HepG2 (cell line): ENCODE results near the gene SLC16A4.

Source experiments
- CTCF ChIP-seq: sonication (generic); formaldehyde crosslinking; IDR thresholded peaks from 2 replicates; pipeline ENCODE4 v1.5.0; 2020; ENCODE audit warnings: mild to moderate bottlenecking, missing genetic modification reagents, moderate library complexity
- EZH2 ChIP-seq: conservative IDR thresholded peaks from 2 replicates; pipeline ENCODE4 v1.6.1; 2012; ENCODE audit warnings: mild to moderate bottlenecking, low read depth, low read length, moderate library complexity
- FOXM1 ChIP-seq: sonication (generic); formaldehyde crosslinking; IDR thresholded peaks from 2 replicates; pipeline ENCODE4 v1.5.0; 2020; ENCODE audit warnings: missing genetic modification reagents
- NFATC3 ChIP-seq: sonication (generic); formaldehyde crosslinking; IDR thresholded peaks from 2 replicates; pipeline ENCODE4 v1.5.1; 2020; ENCODE audit warnings: mild to moderate bottlenecking, missing genetic modification reagents
- PBX3 ChIP-seq: sonication (generic); formaldehyde crosslinking; IDR thresholded peaks from 2 replicates; pipeline ENCODE4 v1.8.1; 2023; ENCODE audit warnings: missing genetic modification reagents, inconsistent platforms, borderline replicate concordance
- PHF8 ChIP-seq: sonication (generic); formaldehyde crosslinking; IDR thresholded peaks from 2 replicates; pipeline ENCODE4 v1.5.0; 2020; ENCODE audit warnings: missing genetic modification reagents
- RXRA ChIP-seq: sonication (generic); formaldehyde crosslinking; IDR thresholded peaks from 2 replicates; pipeline ENCODE4 v1.5.1; 2020; ENCODE audit warnings: missing genetic modification reagents
- ZBTB44 ChIP-seq: sonication (generic); formaldehyde crosslinking; IDR thresholded peaks from 2 replicates; pipeline ENCODE4 v1.4.0; 2020; ENCODE audit warnings: missing genetic modification reagents
- ZNF274 ChIP-seq: sonication (generic); formaldehyde crosslinking; IDR thresholded peaks from 2 replicates; pipeline ENCODE4 v1.5.1; 2020; ENCODE audit warnings: mild to moderate bottlenecking, missing genetic modification reagents
- ZSCAN30 ChIP-seq: sonication (generic); formaldehyde crosslinking; IDR thresholded peaks from 2 replicates; pipeline ENCODE4 v1.5.0; 2020; ENCODE audit warnings: mild to moderate bottlenecking, missing genetic modification reagents

- TF ChIP-seq PBX3 (CRISPR knock-in tag) (no peak), CTCF (CRISPR knock-in tag) (no peak), FOXM1 (no peak), EZH2 (no peak), ZBTB44 (CRISPR knock-in tag) (no peak), ZSCAN30 (CRISPR knock-in tag) (no peak), NFATC3 (CRISPR knock-in tag) (no peak), PHF8 (no peak), RXRA (CRISPR knock-in tag) (no peak), ZNF274 (CRISPR knock-in tag) (no peak)
These were observed 45.3 kb downstream of the SLC16A4 start for GRCh38 chr1:110345480-110345879.
